A673 (cell line): Measurements from ENCODE around the gene PTRH2.

Experiments
- EZH2 ChIP-seq: fragments of 200-600 bp; sonication (generic); IDR thresholded peaks from 2 replicates; pipeline ENCODE4 v1.6.1; 2017; ENCODE audit warnings: borderline replicate concordance, low read depth, mild to moderate bottlenecking, mixed read lengths, antibody characterized with exemption, low read length; ENCODE audit not compliant: poor library complexity, severe bottlenecking
- TF ChIP-seq, protein P1 (sequence below): fragments of 300-800, 200-600 bp; sonication (generic); conservative IDR thresholded peaks from 2 replicates; pipeline ENCODE4 v1.5.1; 2017; ENCODE audit warnings: low read depth, mild to moderate bottlenecking, antibody characterized with exemption, low read length, moderate library complexity, mixed read lengths

GRCh38 chr17:59695945-59696681 is 11.1 kb downstream of the PTRH2 start:
- TF ChIP-seq, protein P1, sequence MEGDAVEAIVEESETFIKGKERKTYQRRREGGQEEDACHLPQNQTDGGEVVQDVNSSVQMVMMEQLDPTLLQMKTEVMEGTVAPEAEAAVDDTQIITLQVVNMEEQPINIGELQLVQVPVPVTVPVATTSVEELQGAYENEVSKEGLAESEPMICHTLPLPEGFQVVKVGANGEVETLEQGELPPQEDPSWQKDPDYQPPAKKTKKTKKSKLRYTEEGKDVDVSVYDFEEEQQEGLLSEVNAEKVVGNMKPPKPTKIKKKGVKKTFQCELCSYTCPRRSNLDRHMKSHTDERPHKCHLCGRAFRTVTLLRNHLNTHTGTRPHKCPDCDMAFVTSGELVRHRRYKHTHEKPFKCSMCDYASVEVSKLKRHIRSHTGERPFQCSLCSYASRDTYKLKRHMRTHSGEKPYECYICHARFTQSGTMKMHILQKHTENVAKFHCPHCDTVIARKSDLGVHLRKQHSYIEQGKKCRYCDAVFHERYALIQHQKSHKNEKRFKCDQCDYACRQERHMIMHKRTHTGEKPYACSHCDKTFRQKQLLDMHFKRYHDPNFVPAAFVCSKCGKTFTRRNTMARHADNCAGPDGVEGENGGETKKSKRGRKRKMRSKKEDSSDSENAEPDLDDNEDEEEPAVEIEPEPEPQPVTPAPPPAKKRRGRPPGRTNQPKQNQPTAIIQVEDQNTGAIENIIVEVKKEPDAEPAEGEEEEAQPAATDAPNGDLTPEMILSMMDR = no peak
- TF ChIP-seq EZH2 = no peak
